HG03097 (cell line): ENCODE measurements around the gene SPOCD1.

Experiments
- ATAC-seq: cut with Tn5 transposase; IDR thresholded peaks from one replicate; pipeline ENCODE4 v1.9.1; 2021; ENCODE audit not compliant: unreplicated experiment, low FRiP score

SPOCD1 gene

GRCh38 chr1:31774495-31774894 lies 41.3 kb downstream of the SPOCD1 start:
- no peak for ATAC-seq

- ATAC-seq: no peak
Observed at GRCh38 chr1:31773861-31774260, 42.0 kb downstream of the SPOCD1 start.

- no peak for ATAC-seq
Observed at GRCh38 chr1:31772669-31773248, 43.1 kb downstream of the SPOCD1 start.

- no peak for ATAC-seq
Observed at GRCh38 chr1:31771891-31772668, 43.7 kb downstream of the SPOCD1 start.

- no peak for ATAC-seq
Observed at GRCh38 chr1:31769720-31770390, 46.0 kb downstream of the SPOCD1 start.

GRCh38 chr1:31768939-31769704 lies 46.7 kb downstream of the SPOCD1 start:
- no peak for ATAC-seq

GRCh38 chr1:31768407-31768907 lies 47.4 kb downstream of the SPOCD1 start:
- no peak for ATAC-seq

GRCh38 chr1:31767225-31767624 lies 48.6 kb downstream of the SPOCD1 start:
- ATAC-seq: no peak

GRCh38 chr1:31765516-31765915 lies 50.3 kb downstream of the SPOCD1 start:
- ATAC-seq: no peak

- ATAC-seq: no peak
Observed at GRCh38 chr1:31765041-31765467, 50.8 kb downstream of the SPOCD1 start.

GRCh38 chr1:31764312-31765040 lies 51.3 kb downstream of the SPOCD1 start, which contains the start of gene ADGRB2:
TSS of gene ADGRB2 (minus strand) at chr1:31764340. CDS start at chr1:31757221, 7,119 bp downstream.
- no peak for ATAC-seq

- ATAC-seq: no peak
Observed at GRCh38 chr1:31763671-31764311, 52.0 kb downstream of the SPOCD1 start.

- no peak for ATAC-seq
Observed at GRCh38 chr1:31762726-31763670, 52.8 kb downstream of the SPOCD1 start.

- no peak for ATAC-seq
Observed at GRCh38 chr1:31762323-31762722, 53.5 kb downstream of the SPOCD1 start.

- ATAC-seq: no peak
Observed at GRCh38 chr1:31761883-31762282, 53.9 kb downstream of the SPOCD1 start.

GRCh38 chr1:31760471-31761470 lies 55.1 kb downstream of the SPOCD1 start:
- no peak for ATAC-seq

- no peak for ATAC-seq
Observed at GRCh38 chr1:31759298-31760023, 56.4 kb downstream of the SPOCD1 start.
